ENCODE data around the gene PRDM5. TPM values are rescaled to one million over a fixed set of nuclear protein-coding genes. Genes with fewer than 3 reads are reported as not detected.

Gene PRDM5
- total RNA-seq, 2 experiments from 2014 or later: 0.14 to 0.22 TPM

DNA sequence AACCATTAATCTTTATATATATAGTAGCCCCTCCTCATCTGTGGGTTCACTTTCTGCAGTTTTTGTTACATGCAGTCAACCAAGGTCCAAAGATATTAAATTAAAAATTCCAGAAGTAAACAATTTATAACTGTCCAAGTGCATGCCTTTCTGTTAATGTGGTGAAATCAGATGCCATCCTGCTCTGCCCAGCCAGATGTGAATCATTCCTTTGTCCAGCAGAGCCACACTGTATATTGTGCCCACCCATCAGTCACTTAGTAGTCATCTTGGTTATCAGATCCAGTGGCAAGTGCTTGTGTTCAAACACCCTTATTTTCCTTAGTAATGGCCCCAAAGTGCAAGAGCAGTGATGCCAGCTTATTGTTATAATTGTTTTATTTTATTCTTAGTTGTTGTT, 17.2 kb upstream of the PRDM5 start:
- H3K36me3 Mint-ChIP-seq (ENCODE audit: low read depth): no peaks in the 10 kb centered on the region

DNA sequence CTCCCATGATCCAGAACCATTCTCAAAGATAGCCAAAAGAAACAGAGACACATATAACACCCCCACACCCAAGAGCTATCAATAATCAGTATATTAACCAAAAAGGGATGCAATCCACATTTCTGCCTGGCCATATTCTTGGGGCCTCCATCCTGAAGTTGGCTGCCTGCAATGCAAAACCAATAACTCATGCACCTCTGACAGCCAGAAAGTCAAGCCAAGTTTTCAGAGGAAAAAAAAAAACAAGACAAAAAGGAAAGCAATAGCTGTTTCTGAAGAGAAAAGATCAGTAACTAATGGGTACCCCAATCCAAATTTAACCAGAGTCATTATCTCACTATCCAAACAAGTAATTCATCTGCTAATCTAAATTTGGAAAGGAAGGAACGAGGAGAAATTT, 7.3 kb upstream of the PRDM5 start:
- Histone ChIP-seq H3K4me1 (ENCODE audit: insufficient read depth, low read length) (no peaks in the 10 kb centered on the region), H3K36me3 (ENCODE audit: insufficient read depth, low read length) (no peaks in the 10 kb centered on the region), H3K27me3 (ENCODE audit: control insufficient read depth in 1 of 2, insufficient read depth in 2 of 2, low read length in 2 of 2) (peaks cover 0 to 2% of the 10 kb centered on the region in 2 experiments), H3K27ac (ENCODE audit: low read depth in 1 of 2, low read length in 2 of 2) (no peak overlapping the region), H3K4me3 (ENCODE audit: low read length) (no peak overlapping the region), H3K9me3 (ENCODE audit: control insufficient read depth in 1 of 2, insufficient read depth in 1 of 2, low read length in 2 of 2) (no peaks in the 10 kb centered on the region)
- peaks cover 37% of the 10 kb centered on the region for H3K27me3 Mint-ChIP-seq
- DNase-seq: no peak
- TF ChIP-seq, protein P1, sequence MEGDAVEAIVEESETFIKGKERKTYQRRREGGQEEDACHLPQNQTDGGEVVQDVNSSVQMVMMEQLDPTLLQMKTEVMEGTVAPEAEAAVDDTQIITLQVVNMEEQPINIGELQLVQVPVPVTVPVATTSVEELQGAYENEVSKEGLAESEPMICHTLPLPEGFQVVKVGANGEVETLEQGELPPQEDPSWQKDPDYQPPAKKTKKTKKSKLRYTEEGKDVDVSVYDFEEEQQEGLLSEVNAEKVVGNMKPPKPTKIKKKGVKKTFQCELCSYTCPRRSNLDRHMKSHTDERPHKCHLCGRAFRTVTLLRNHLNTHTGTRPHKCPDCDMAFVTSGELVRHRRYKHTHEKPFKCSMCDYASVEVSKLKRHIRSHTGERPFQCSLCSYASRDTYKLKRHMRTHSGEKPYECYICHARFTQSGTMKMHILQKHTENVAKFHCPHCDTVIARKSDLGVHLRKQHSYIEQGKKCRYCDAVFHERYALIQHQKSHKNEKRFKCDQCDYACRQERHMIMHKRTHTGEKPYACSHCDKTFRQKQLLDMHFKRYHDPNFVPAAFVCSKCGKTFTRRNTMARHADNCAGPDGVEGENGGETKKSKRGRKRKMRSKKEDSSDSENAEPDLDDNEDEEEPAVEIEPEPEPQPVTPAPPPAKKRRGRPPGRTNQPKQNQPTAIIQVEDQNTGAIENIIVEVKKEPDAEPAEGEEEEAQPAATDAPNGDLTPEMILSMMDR (IDR thresholded peaks at IDR 0.05): no peak
- H3K9me3 Mint-ChIP-seq: no peaks in the 10 kb centered on the region
- H3K4me1 Mint-ChIP-seq (ENCODE audit: low read depth): no peaks in the 10 kb centered on the region
- ChIA-PET CTCF (no interaction called here), POLR2A (no interaction called here)
- H3K27ac Mint-ChIP-seq: no peak overlapping the region
- H3K4me3 Mint-ChIP-seq: no peak overlapping the region
- intact Hi-C loops (cut with DNase I, micrococcal nuclease): loop anchor here in 1 of 2 experiments (10.0 kb wide), 1 partner anchor 115 kb away; no protein-coding TSS in a partner anchor
- ATAC-seq (ENCODE audit: poor library complexity): no peak
- no peaks in the 10 kb centered on the region for H3K36me3 Mint-ChIP-seq (ENCODE audit: low read depth)

More for the DNA sequence above, 17.2 kb upstream of the PRDM5 start:
- no peak overlapping the region for H3K4me3 ChIP-seq (ENCODE audit: low read length)
- no peaks in the 10 kb centered on the region for H3K36me3 ChIP-seq (ENCODE audit: insufficient read depth, low read length)
- H3K9me3 ChIP-seq (ENCODE audit: control insufficient read depth in 1 of 2, insufficient read depth in 1 of 2, low read length in 2 of 2): no peaks in the 10 kb centered on the region
- intact Hi-C loops (cut with DNase I, micrococcal nuclease): no loop called here
- H3K4me3 Mint-ChIP-seq: no peak overlapping the region
- no peaks in the 10 kb centered on the region for H3K4me1 ChIP-seq (ENCODE audit: insufficient read depth, low read length)
- no peak overlapping the region for H3K27ac ChIP-seq (ENCODE audit: low read depth in 1 of 2, low read length in 2 of 2)
- TF ChIP-seq, protein P1 (IDR thresholded peaks at IDR 0.05): no peak
- no peak for DNase-seq
- H3K27me3 Mint-ChIP-seq: peaks cover 20% of the 10 kb centered on the region
- ChIA-PET POLR2A (no interaction called here), CTCF (no interaction called here)
- ATAC-seq (ENCODE audit: poor library complexity): no peak
- no peaks in the 10 kb centered on the region for H3K4me1 Mint-ChIP-seq (ENCODE audit: low read depth)
- peaks cover 0 to 5% of the 10 kb centered on the region in 2 experiments for H3K27me3 ChIP-seq (ENCODE audit: control insufficient read depth in 1 of 2, insufficient read depth in 2 of 2, low read length in 2 of 2)
- no peak overlapping the region for H3K27ac Mint-ChIP-seq
- no peaks in the 10 kb centered on the region for H3K9me3 Mint-ChIP-seq

DNA sequence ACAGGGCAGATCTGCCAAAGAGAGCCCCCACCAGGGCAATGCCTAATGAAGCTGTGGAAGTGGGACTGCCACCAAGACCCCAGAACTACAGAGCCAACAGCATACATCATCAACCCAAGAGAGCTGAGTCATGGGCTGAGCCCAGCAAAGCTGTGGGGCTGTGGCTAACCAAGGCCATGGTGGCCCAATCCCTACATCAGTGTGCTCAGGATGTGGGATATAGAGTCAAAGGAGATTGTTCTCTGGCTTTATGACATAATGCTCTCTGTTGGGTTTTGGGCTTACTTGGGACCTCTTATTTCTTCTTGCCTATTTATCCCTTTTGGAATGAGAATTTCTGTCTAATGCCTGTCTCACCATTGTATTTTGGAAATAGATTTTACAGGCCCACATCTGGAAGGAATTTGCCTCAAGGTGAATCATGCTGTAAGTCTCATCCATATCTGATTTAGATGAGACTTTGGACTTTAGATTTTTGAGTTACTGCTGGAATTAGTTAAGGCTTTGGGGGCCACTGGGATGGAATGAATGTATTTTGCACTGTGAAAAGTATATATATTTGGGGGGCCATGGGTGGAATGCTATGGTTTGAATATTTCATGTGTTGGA, 5.4 kb upstream of the PRDM5 start:
- Mint-ChIP-seq H3K4me3 (no peak overlapping the region), H3K4me1 (ENCODE audit: low read depth) (peaks cover 4% of the 10 kb centered on the region)
- CTCF ChIA-PET: no interaction called here

More for the DNA sequence above, 5.4 kb upstream of the PRDM5 start:
- Histone ChIP-seq H3K9me3 (ENCODE audit: control insufficient read depth in 1 of 2, insufficient read depth in 1 of 2, low read length in 2 of 2) (no peaks in the 10 kb centered on the region), H3K36me3 (ENCODE audit: insufficient read depth, low read length) (no peaks in the 10 kb centered on the region), H3K27me3 (ENCODE audit: control insufficient read depth in 1 of 2, insufficient read depth in 2 of 2, low read length in 2 of 2) (no peaks in the 10 kb centered on the region), H3K4me1 (ENCODE audit: insufficient read depth, low read length) (peaks cover 2% of the 10 kb centered on the region), H3K4me3 (ENCODE audit: low read length) (no peak overlapping the region), H3K27ac (ENCODE audit: low read depth in 1 of 2, low read length in 2 of 2) (no peak overlapping the region)
- no peak overlapping the region for H3K27ac Mint-ChIP-seq
- POLR2A ChIA-PET: no interaction called here
- no peaks in the 10 kb centered on the region for H3K9me3 Mint-ChIP-seq
- DNase-seq: no peak
- TF ChIP-seq, protein P1 (IDR thresholded peaks at IDR 0.05): no peak
- no peak for ATAC-seq (ENCODE audit: poor library complexity)
- peaks cover 3% of the 10 kb centered on the region for H3K36me3 Mint-ChIP-seq (ENCODE audit: low read depth)
- intact Hi-C loops (cut with DNase I, micrococcal nuclease): loop anchor here in 1 of 2 experiments (10.0 kb wide), 1 partner anchor 117 kb away; no protein-coding TSS in a partner anchor
- H3K27me3 Mint-ChIP-seq: peaks cover 37% of the 10 kb centered on the region

All from CD4-positive, alpha-beta T cell (primary cell).